K562 (cell line): ENCODE data around the gene NGRN. TPM values are rescaled to one million over a fixed set of nuclear protein-coding genes. Genes with fewer than 3 reads are reported as not detected.
A peak's percentile ranks its signal among the peaks of the same experiment; 100 is the strongest.
"Not testable (repeated sequence)": the region's sequence is repeated elsewhere in the genome, so short reads cannot be mapped to it uniquely, and the experiment has no call there.

Experiments
- ATAC-seq: fragments of 200-7000 bp; cut with Tn5 transposase; 3 replicates; pipeline ENCODE4 v1.9.1; 2020; ENCODE audit warnings: moderate library complexity
- BruUV-seq: library from RNA; stranded (reverse); fragments of 400-500 nt; replicated peaks from 2 replicates; lab custom pipeline; 2021; lab: Mats Ljungman, UMichigan
- CTCF ChIA-PET: fragments of 300-600 bp; formaldehyde crosslinking; extraction: SDS; loops from one replicate; lab custom pipeline; 2021; ENCODE audit warnings: low intra/inter-chr PET ratio; lab: Yijun Ruan, JAX
- POLR2A ChIA-PET: fragments of 300-600, 350-650 bp; sonication (Branson Sonifier 250); formaldehyde crosslinking; extraction: SDS; loops from one replicate; lab custom pipeline; 2021; ENCODE audit warnings: antibody characterized with exemption, inconsistent platforms; lab: Yijun Ruan, JAX
- DNase-seq, 4 experiments: peaks; one replicate each; pipeline versions ENCODE4 v3.0.0 to v3.0.0-alpha.2; 2011 to 2018; ENCODE audit warnings: low spot score in 3 of 4, mixed read lengths in 3 of 4; ENCODE audit errors: extremely low read depth in 1 of 4
- FAIRE-seq: peaks from 2 replicates; lab custom pipeline; 2011; peaks lifted over from hg19 to GRCh38; lab: Jason Lieb, UNC
- H2AFZ ChIP-seq: 2 replicates; pipeline ENCODE4 v1.6.0; 2011; ENCODE audit warnings: low read depth, low read length, control low read depth, inconsistent platforms
- H3K27ac ChIP-seq: fragments of 200-600 bp; 3 replicates; pipeline ENCODE4 v1.8.0; 2011; ENCODE audit warnings: low read depth, mild to moderate bottlenecking, control low read depth, inconsistent platforms, low read length, moderate library complexity, mixed read lengths; ENCODE audit errors: extremely low read depth
- H3K27me3 ChIP-seq, 2 experiments: fragments of 300-600 bp in 1 of 2; 2 replicates in 1 of 2; 3 replicates in 1 of 2; pipeline versions ENCODE4 v1.6.0 to v1.8.0; 2011; ENCODE audit warnings: inconsistent platforms in 2 of 2, low read length in 2 of 2, mild to moderate bottlenecking in 1 of 2, mixed read lengths in 1 of 2, moderate library complexity in 1 of 2; ENCODE audit not compliant: control insufficient read depth in 2 of 2, insufficient read depth in 2 of 2
- H3K36me3 ChIP-seq: fragments of 300-600 bp; 3 replicates; pipeline ENCODE4 v1.8.0; 2011; ENCODE audit warnings: mild to moderate bottlenecking, low read length, inconsistent platforms; ENCODE audit not compliant: control insufficient read depth, insufficient read depth
- H3K4me1 ChIP-seq, 2 experiments: fragments of 200-600 bp in 1 of 2; replicated peaks in 1 of 2; 2 replicates in 1 of 2; 3 replicates in 1 of 2; pipeline versions ENCODE4 v1.5.1 to v1.8.0; 2011; ENCODE audit warnings: inconsistent platforms in 2 of 2, low read length in 2 of 2, mild to moderate bottlenecking in 1 of 2, mixed read lengths in 1 of 2, moderate library complexity in 1 of 2; ENCODE audit not compliant: control insufficient read depth in 2 of 2, insufficient read depth in 2 of 2
- H3K4me2 ChIP-seq: 2 replicates; pipeline ENCODE4 v1.6.1; 2011; ENCODE audit warnings: low read length, control low read depth, inconsistent platforms, mixed read lengths; ENCODE audit not compliant: insufficient read depth
- H3K4me3 ChIP-seq: fragments of 200-600 bp; sonication (generic), shearing (Covaris generic); 2 replicates; pipeline ENCODE4 v1.5.1; 2016; ENCODE audit warnings: control low read depth, inconsistent platforms
- H3K79me2 ChIP-seq: fragments of 200-600 bp; 3 replicates; pipeline ENCODE4 v1.8.0; 2011; ENCODE audit warnings: low read length, inconsistent platforms; ENCODE audit not compliant: control insufficient read depth, insufficient read depth
- H3K9ac ChIP-seq, 2 experiments: 2 replicates each; pipeline versions ENCODE4 v1.6.0 to v1.6.1; 2011; ENCODE audit warnings: low read depth in 2 of 2, low read length in 2 of 2, control low read depth in 1 of 2, inconsistent platforms in 1 of 2, mild to moderate bottlenecking in 1 of 2, mixed read lengths in 1 of 2; ENCODE audit not compliant: insufficient read depth in 1 of 2
- H3K9me1 ChIP-seq: one replicate; pipeline ENCODE4 v1.6.0; 2011; ENCODE audit warnings: inconsistent platforms, mild to moderate bottlenecking, low read length, moderate library complexity; ENCODE audit not compliant: control insufficient read depth, insufficient read depth
- H3K9me3 ChIP-seq: replicated peaks from 2 replicates; pipeline ENCODE4 v1.5.1; 2011; ENCODE audit warnings: low read depth, low read length, inconsistent platforms; ENCODE audit not compliant: control insufficient read depth, insufficient read depth
- H4K20me1 ChIP-seq: replicated peaks from 2 replicates; pipeline ENCODE4 v1.6.1; 2011; ENCODE audit warnings: low read length, inconsistent platforms, mixed read lengths; ENCODE audit not compliant: control insufficient read depth, insufficient read depth
- FOXP1 ChIP-seq: sonication (generic); formaldehyde crosslinking; IDR thresholded peaks from 2 replicates; pipeline ENCODE4 v1.8.0; 2022; ENCODE audit warnings: mild to moderate bottlenecking, missing genetic modification reagents
- MTA3 ChIP-seq: fragments of 450-650 bp; formaldehyde crosslinking; IDR thresholded peaks from 2 replicates; pipeline ENCODE4 v1.6.1; 2017; ENCODE audit warnings: mild to moderate bottlenecking, borderline replicate concordance
- WGBS: fragments of 100-300 bp; shearing (Covaris generic); methylation state at CpG from one replicate; pipeline ENCODE4 v1.1.6; 2016; ENCODE audit warnings: low coverage, mixed read lengths; ENCODE audit not compliant: insufficient coverage; ENCODE audit errors: missing lambda C conversion rate; 5-methylcytosine and 5-hydroxymethylcytosine counted together
- in situ Hi-C: fragments of 300-500 bp; cut with MboI; formaldehyde crosslinking; loops from 4 replicates; pipeline ENCODE4 v1.15.0; 2018; ENCODE audit warnings: inconsistent platforms, mixed read lengths
- intact Hi-C: fragments of 100-400 bp; cut with micrococcal nuclease; formaldehyde crosslinking; loops from 2 replicates; pipeline ENCODE4 v1.14.2; 2022
- polyA plus RNA-seq, 8 experiments: library from polyadenylated mRNA; depleted of rRNA in 4 of 8; stranded (reverse) in 5 of 8; unstranded in 3 of 8; fragments of >200 nt; fragmentation: Nextera tagmentation in 2 of 8; fragmentation: Illumina TruSeq in 1 of 8; extraction: Ambion mirVana in 2 of 8; extraction: Trizol in 1 of 8; gene quantifications; 2 replicates each; pipeline versions ENCODE4 v1.2.1 to v1.2.3, GENCODE V29; 2011 to 2014; ENCODE audit warnings: inconsistent platforms in 1 of 8, missing spikeins in 1 of 8
- total RNA-seq, 7 experiments: library from RNA; depleted of rRNA in 6 of 7; stranded (reverse); fragments of >200 nt in 6 of 7; fragmentation: Illumina TruSeq in 2 of 7; extraction: Trizol in 2 of 7; gene quantifications; 2 replicates each; pipeline versions ENCODE4 v1.2.1 to v1.2.3, GENCODE V29; 2011 to 2021; ENCODE audit warnings: low replicate concordance in 1 of 7
- TF ChIP-seq, protein P1 (sequence below): fragments of 450-650 bp; IDR thresholded peaks from 2 replicates; pipeline ENCODE4 v1.6.1; 2016; ENCODE audit warnings: low read depth

NGRN gene
- total and polyA plus RNA-seq, 9 of the 15 experiments (the other 6 are each of a cell fraction or from before 2014, with no cell fraction given) = 14.0 to 73.4 (median 60.0) TPM

DNA sequence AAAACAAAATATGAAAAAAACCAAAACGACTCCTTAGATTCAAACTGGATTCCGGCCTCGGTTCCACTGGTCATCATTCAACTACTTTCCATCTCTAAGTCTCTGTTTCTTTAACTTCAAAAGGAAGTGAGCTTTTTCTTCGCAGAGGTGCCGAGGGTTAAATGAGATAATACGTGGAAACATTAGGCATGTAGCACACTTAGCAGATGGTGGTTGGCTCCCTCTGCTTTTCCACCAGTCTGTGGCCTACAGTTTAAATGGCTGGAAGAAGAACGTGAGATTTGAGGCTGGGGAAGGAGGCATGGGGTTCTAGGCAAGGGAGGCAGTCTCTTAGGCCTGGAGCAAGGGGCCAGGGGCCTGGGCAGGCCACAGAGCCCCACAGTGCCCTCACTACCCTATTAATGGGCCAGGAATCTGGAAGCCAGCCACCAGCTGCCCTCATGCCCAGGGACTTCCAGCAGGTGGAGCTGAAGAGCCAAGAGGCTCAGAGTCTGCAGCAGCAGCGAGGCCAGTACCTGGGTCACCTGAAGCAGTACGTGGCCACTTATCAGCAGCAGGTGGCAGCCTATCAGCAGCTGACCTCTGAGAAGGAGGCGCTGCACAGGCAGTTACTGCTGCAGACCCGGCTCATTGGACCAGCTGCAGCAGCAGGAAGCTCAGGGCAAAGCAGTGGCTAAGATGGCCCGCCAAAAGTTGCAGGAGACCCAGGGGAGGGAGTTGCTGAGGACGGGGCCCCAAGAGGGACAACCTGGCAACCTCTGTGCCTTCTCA is 27.8 kb downstream of the NGRN start:
- H3K4me3 ChIP-seq, H3K9me1 ChIP-seq, H3K27ac ChIP-seq, H3K79me2 ChIP-seq, H3K27me3 ChIP-seq, H3K9me3 ChIP-seq, H3K36me3 ChIP-seq, BruUV-seq, H3K9ac ChIP-seq, H4K20me1 ChIP-seq, in situ Hi-C loops: not testable (repeated sequence)
- POLR2A ChIA-PET = interaction anchor here (0.6 to 1.5 kb wide), 3 partner anchors 9 to 127 kb away, joined by 3 read pairs; partner anchors contain the start of gene TTLL13
- intact Hi-C loops = loop anchor here (5.0 to 10.0 kb wide), 2 partner anchors 642 to 979 kb away; partner anchors contain the start of genes HDDC3 and UNC45A
- CTCF ChIA-PET = interaction anchor here (0.7 to 3.8 kb wide), 11 partner anchors 27 to 931 kb away, joined by 3 to 46 read pairs (median 4); partner anchors contain the start of gene UNC45A
- WGBS = 25% methylated on average over 13 of the region's 13 CpGs
- H3K4me1 ChIP-seq = peaks cover 0 to 27% of the 10 kb centered on the region in 2 experiments; a peak in 4 of 5 replicates
- DNase-seq (peak; percentile 53 to 82 (median 70)), ATAC-seq (peak; percentile 80), FAIRE-seq (peak; percentile 82)
- H2AFZ ChIP-seq = peak overlapping the region; percentile 75; the same call in 1 of the 2 replicates
- H3K4me2 ChIP-seq = peak overlapping the region; percentile 43
- TF ChIP-seq FOXP1 (CRISPR knock-in tag) (peak; percentile 33; the same call in 1 of the 2 replicates), MTA3 (peak; percentile 67; the same call in 1 of the 2 replicates)
- TF ChIP-seq, protein P1, sequence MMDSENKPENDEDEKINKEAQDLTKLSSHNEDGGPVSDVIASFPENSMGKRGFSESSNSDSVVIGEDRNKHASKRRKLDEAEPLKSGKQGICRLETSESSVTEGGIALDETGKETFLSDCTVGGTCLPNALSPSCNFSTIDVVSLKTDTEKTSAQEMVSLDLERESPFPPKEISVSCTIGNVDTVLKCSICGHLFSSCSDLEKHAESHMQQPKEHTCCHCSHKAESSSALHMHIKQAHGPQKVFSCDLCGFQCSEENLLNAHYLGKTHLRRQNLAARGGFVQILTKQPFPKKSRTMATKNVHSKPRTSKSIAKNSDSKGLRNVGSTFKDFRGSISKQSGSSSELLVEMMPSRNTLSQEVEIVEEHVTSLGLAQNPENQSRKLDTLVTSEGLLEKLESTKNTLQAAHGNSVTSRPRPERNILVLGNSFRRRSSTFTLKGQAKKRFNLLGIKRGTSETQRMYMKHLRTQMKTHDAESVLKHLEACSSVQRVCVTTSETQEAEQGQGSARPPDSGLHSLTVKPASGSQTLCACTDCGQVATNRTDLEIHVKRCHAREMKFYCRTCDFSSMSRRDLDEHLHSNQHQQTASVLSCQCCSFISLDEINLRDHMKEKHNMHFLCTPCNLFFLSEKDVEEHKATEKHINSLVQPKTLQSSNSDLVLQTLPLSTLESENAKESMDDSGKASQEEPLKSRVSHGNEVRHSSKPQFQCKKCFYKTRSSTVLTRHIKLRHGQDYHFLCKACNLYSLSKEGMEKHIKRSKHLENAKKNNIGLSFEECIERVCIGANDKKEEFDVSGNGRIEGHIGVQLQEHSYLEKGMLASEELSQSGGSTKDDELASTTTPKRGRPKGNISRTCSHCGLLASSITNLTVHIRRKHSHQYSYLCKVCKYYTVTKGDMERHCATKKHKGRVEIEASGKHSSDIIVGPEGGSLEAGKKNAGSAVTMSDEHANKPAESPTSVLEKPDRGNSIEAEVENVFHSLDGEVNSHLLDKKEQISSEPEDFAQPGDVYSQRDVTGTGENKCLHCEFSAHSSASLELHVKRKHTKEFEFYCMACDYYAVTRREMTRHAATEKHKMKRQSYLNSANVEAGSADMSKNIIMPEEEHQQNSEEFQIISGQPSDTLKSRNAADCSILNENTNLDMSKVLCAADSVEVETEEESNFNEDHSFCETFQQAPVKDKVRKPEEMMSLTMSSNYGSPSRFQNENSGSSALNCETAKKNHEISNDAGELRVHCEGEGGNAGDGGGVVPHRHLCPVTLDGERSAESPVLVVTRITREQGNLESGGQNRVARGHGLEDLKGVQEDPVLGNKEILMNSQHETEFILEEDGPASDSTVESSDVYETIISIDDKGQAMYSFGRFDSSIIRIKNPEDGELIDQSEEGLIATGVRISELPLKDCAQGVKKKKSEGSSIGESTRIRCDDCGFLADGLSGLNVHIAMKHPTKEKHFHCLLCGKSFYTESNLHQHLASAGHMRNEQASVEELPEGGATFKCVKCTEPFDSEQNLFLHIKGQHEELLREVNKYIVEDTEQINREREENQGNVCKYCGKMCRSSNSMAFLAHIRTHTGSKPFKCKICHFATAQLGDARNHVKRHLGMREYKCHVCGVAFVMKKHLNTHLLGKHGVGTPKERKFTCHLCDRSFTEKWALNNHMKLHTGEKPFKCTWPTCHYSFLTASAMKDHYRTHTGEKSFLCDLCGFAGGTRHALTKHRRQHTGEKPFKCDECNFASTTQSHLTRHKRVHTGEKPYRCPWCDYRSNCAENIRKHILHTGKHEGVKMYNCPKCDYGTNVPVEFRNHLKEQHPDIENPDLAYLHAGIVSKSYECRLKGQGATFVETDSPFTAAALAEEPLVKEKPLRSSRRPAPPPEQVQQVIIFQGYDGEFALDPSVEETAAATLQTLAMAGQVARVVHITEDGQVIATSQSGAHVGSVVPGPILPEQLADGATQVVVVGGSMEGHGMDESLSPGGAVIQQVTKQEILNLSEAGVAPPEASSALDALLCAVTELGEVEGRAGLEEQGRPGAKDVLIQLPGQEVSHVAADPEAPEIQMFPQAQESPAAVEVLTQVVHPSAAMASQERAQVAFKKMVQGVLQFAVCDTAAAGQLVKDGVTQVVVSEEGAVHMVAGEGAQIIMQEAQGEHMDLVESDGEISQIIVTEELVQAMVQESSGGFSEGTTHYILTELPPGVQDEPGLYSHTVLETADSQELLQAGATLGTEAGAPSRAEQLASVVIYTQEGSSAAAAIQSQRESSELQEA = peak; percentile 76; the same call in 1 of the 2 replicates
